GM12872 (cell line): Measurements from ENCODE around the gene CHRNG.

Experiments used
- CTCF ChIP-seq: IDR thresholded peaks from 3 replicates; pipeline ENCODE4 v1.5.1; 2011; ENCODE audit warnings: low read depth, mild to moderate bottlenecking, low read length, moderate library complexity; ENCODE audit not compliant: insufficient read depth

The CHRNG gene

GRCh38 chr2:232493701-232494474, 45.6 kb upstream of the CHRNG start:
- no peak for TF ChIP-seq CTCF

- TF ChIP-seq CTCF, result no peak
These were observed 45.0 kb upstream of the CHRNG start for GRCh38 chr2:232494542-232494941.

GRCh38 chr2:232495292-232495691, 44.2 kb upstream of the CHRNG start:
- no peak for TF ChIP-seq CTCF

GRCh38 chr2:232496501-232497270, 42.8 kb upstream of the CHRNG start:
- no peak for TF ChIP-seq CTCF

GRCh38 chr2:232497348-232497747, 42.1 kb upstream of the CHRNG start:
- TF ChIP-seq CTCF, result no peak

GRCh38 chr2:232498452-232498851, 41.0 kb upstream of the CHRNG start:
- TF ChIP-seq CTCF, result no peak

- TF ChIP-seq CTCF, result no peak
These were observed 38.1 kb upstream of the CHRNG start for GRCh38 chr2:232501331-232501771.
